ENCODE results near the gene CACNA1B. TPM values are rescaled to one million over a fixed set of nuclear protein-coding genes. Genes with fewer than 3 reads are reported as not detected.
A peak's percentile ranks its signal among the peaks of the same experiment; 100 is the strongest.
"Not testable (repeated sequence)": the region's sequence is repeated elsewhere in the genome, so short reads cannot be mapped to it uniquely, and the experiment has no call there.

The CACNA1B gene
- total RNA-seq, 6 donors from 2014 or later = 0.03 to 0.15 (median 0.03) TPM; not detected in 3

- H3K4me1 ChIP-seq = no peaks in the 10 kb centered on the region
- H3K27me3 ChIP-seq = no peaks in the 10 kb centered on the region
- peaks cover 0 to 11% (median 3%) of the 10 kb centered on the region in 4 donors for H3K9me3 ChIP-seq
- no peak for ATAC-seq (ENCODE audit: low FRiP score in 2 of 2)
- H3K4me3 ChIP-seq = no peak overlapping the region
- no peaks in the 10 kb centered on the region for H3K36me3 ChIP-seq
- H3K27ac ChIP-seq = no peak overlapping the region
- 87% methylated on average over 3 of the region's 9 CpGs; no CpG with 5 or more reads in 1 of the 2 donors for WGBS, 2 donors
- TF ChIP-seq EP300 (IDR thresholded peaks at IDR 0.05) (no peak), POLR2A (IDR thresholded peaks at IDR 0.05) (no peak), CTCF (IDR thresholded peaks at IDR 0.05) (no peak), POLR2AphosphoS5 (IDR thresholded peaks at IDR 0.05) (no peak)
- DNase-seq = no peak
These were observed 205.5 kb downstream of the CACNA1B start for GRCh38 chr9:138082918-138083636.

- DNase-seq = no peak
- WGBS, 2 donors = 70% methylated on average over 2 of the region's 3 CpGs; no CpG with 5 or more reads in 1 of the 2 donors
These were observed 206.3 kb downstream of the CACNA1B start for GRCh38 chr9:138083873-138084272.

GRCh38 chr9:138085568-138085967, 208.0 kb downstream of the CACNA1B start:
- TF ChIP-seq POLR2A (IDR thresholded peaks at IDR 0.05) (no peak), CTCF (IDR thresholded peaks at IDR 0.05) (no peak), POLR2AphosphoS5 (IDR thresholded peaks at IDR 0.05) (no peak), EP300 (IDR thresholded peaks at IDR 0.05) (no peak)
- Histone ChIP-seq H3K9me3 (peaks cover 0 to 11% (median 3%) of the 10 kb centered on the region in 4 donors), H3K27ac (no peak overlapping the region), H3K27me3 (no peaks in the 10 kb centered on the region), H3K36me3 (no peaks in the 10 kb centered on the region), H3K4me3 (no peak overlapping the region), H3K4me1 (no peaks in the 10 kb centered on the region)
- WGBS, 2 donors = 90% methylated on average over 4 of the region's 4 CpGs; no CpG with 5 or more reads in 1 of the 2 donors
- ATAC-seq (ENCODE audit: low FRiP score in 2 of 2) (no peak), DNase-seq (no peak)

More at GRCh38 chr9:138083873-138084272, 206.3 kb downstream of the CACNA1B start:
- ATAC-seq (ENCODE audit: low FRiP score in 2 of 2) = no peak
- H3K4me3 ChIP-seq = no peak overlapping the region
- no peaks in the 10 kb centered on the region for H3K27me3 ChIP-seq
- no peak for TF ChIP-seq CTCF (IDR thresholded peaks at IDR 0.05)
- no peak for TF ChIP-seq EP300 (IDR thresholded peaks at IDR 0.05)
- no peak for TF ChIP-seq POLR2A (IDR thresholded peaks at IDR 0.05)
- TF ChIP-seq POLR2AphosphoS5 (IDR thresholded peaks at IDR 0.05) = no peak
- no peaks in the 10 kb centered on the region for H3K4me1 ChIP-seq
- no peak overlapping the region for H3K27ac ChIP-seq
- peaks cover 0 to 11% (median 3%) of the 10 kb centered on the region in 4 donors for H3K9me3 ChIP-seq
- no peaks in the 10 kb centered on the region for H3K36me3 ChIP-seq

GRCh38 chr9:138092057-138092456, 214.5 kb downstream of the CACNA1B start:
- not testable (repeated sequence) for ATAC-seq (ENCODE audit: low FRiP score in 2 of 2); H3K9me3 ChIP-seq
- 47 to 84% methylated on average over 4 of the region's 4 CpGs for WGBS, 2 donors

GRCh38 chr9:138094028-138094427, 216.4 kb downstream of the CACNA1B start:
- H3K36me3 ChIP-seq = no peaks in the 10 kb centered on the region
- no peak for TF ChIP-seq EP300 (IDR thresholded peaks at IDR 0.05)
- TF ChIP-seq POLR2A (IDR thresholded peaks at IDR 0.05) = no peak
- no peak for TF ChIP-seq POLR2AphosphoS5 (IDR thresholded peaks at IDR 0.05)
- no peak for TF ChIP-seq CTCF (IDR thresholded peaks at IDR 0.05)
- ATAC-seq (ENCODE audit: low FRiP score in 2 of 2) = no peak
- H3K4me1 ChIP-seq = no peaks in the 10 kb centered on the region
- DNase-seq = no peak
- H3K4me3 ChIP-seq = no peak overlapping the region
- H3K27me3 ChIP-seq = no peaks in the 10 kb centered on the region
- 84 to 90% methylated on average over 5 of the region's 5 CpGs for WGBS, 2 donors
- no peaks in the 10 kb centered on the region for H3K9me3 ChIP-seq
- H3K27ac ChIP-seq = no peak overlapping the region

More at GRCh38 chr9:138092057-138092456, 214.5 kb downstream of the CACNA1B start:
- DNase-seq = peak in 1 of 2 donors; percentile 20
- H3K27me3 ChIP-seq, H3K4me3 ChIP-seq, H3K36me3 ChIP-seq, H3K27ac ChIP-seq, H3K4me1 ChIP-seq: not testable (repeated sequence)

All from upper lobe of left lung (tissue), 6 donors.